GM21528 (cell line): ENCODE data around the gene TERB1.
A peak's percentile ranks its signal among the peaks of the same experiment; 100 is the strongest.

Experiments
- ATAC-seq: cut with Tn5 transposase; IDR thresholded peaks from one replicate; pipeline ENCODE4 v1.9.1; 2021; ENCODE audit warnings: mild to moderate bottlenecking, moderate library complexity; ENCODE audit not compliant: unreplicated experiment, low FRiP score

Gene TERB1

GRCh38 chr16:66751303-66751991 is 49.9 kb downstream of the TERB1 start, which contains the start of gene DYNC1LI2:
Gene DYNC1LI2, minus strand, starts transcription at chr16:66751609. Its CDS starts 18 bp downstream, at chr16:66751591.
- ATAC-seq = peak; percentile 88

GRCh38 chr16:66751053-66751302 is 50.4 kb downstream of the TERB1 start:
- ATAC-seq = no peak

GRCh38 chr16:66750279-66751052 is 50.9 kb downstream of the TERB1 start:
- peak; percentile 1 for ATAC-seq

- no peak for ATAC-seq
Observed at GRCh38 chr16:66746682-66747081, 54.7 kb downstream of the TERB1 start.

DNA sequence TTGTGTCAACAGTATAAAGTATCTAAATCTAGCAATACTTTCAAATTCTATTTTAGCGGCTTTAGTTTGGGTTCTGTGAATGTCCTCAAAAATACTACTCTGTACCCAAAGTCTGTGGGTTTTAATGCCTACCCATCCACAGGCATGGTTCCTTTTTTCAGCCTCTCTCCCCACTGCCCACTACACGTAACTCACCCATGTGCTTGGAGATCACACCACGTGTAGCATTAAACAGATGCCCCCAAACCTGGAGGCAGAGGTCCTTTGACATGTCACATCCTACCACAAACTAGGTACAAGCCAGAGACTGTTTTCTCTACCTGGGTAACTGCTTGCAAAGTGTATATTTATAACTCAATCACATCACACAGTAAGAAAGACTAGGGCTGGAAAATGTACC is 55.3 kb downstream of the TERB1 start:
- no peak for ATAC-seq

GRCh38 chr16:66741950-66742808 is 59.2 kb downstream of the TERB1 start:
- ATAC-seq = no peak

DNA sequence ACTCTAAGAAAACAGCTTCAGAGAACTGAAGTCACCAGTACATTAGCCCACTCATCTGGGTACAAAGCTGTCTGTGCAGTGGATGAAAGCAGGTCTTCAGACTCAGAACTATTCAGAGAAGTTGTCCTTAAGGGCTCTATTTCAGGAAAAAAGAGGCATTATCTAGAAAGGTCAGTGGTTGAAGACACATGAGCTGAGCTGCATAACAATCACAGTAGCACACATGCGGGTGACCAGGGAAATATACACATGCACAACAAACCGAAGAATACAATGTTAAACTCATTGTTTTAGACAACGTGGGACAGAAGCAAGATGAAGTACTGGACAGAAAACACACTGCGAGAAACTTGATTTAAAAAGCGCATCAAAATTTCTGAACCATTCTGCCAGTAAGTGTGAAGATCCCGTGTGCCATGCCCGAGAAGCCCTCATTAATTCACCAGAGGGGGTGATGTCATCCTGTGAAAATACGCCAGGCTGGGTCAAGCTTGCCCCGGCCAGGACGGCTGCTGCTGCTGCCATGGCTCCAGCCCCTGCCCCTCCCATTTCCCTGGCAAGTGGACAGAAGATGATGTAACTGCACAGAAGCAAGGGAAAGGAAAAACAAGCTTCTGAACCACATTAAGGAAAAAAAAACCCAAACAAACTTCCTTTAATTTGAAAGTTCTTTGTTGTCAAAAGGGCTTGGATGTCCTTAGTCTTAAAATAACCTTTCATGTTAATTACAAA is 60.0 kb downstream of the TERB1 start:
- ATAC-seq = no peak

DNA sequence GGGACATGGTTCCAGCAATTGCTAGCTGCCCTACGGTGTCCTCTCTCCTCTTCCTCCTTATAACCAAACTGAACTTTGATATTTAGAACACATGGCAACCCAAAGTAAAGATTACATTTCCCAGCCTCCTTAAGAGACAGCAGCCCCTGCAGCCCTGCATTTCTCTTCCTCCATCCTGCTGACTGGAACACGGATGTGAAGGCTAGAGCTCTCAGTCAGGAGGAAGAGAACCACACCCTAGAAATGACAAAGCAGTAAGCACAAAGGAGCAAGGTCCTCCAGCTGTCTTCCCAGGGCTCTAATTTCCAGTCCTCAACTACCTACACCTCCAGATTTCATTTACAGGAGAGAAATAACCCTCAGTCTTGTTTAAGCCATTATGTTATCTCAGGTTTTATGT is 60.9 kb downstream of the TERB1 start:
- ATAC-seq = no peak

- no peak for ATAC-seq
Observed at GRCh38 chr16:66740010-66740409, 61.4 kb downstream of the TERB1 start.

DNA sequence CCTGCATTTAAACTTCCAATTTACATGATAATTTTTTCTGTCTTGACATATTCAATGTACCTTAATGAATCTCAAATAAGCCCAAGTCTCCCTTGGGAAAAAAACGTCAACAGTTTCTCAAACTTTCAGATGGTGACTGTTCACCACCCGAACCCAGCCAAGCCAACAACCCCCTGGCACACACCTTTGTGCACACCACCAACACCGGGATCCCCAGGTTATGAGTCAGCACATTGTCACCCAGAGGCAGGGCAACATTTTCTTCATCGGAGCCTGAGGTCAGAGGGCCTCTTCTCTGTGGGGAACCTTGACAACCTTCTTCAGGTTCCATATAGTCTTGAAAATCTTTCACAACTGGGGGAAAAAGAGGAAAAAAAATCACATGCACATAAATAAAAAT is 65.5 kb downstream of the TERB1 start:
- no peak for ATAC-seq

DNA sequence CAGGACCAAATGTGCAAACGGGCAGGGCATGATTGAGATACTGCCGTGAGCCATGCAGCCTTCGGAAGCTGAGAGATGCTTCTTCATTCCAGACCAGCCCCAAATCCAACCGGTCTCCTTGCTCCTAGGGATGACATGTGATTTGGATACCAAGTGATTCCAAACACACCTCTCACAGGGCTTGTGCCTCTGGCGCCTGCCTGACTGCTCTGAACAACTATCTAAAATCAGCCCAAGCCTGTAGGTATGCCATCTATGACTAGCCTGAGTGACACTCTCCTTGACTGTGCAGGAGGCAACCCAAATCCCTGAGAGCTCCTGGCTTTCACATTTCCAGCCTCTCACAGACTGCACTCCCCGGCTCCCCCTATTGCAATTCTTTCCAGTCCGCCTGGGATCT is 70.3 kb downstream of the TERB1 start:
- ATAC-seq = no peak

DNA sequence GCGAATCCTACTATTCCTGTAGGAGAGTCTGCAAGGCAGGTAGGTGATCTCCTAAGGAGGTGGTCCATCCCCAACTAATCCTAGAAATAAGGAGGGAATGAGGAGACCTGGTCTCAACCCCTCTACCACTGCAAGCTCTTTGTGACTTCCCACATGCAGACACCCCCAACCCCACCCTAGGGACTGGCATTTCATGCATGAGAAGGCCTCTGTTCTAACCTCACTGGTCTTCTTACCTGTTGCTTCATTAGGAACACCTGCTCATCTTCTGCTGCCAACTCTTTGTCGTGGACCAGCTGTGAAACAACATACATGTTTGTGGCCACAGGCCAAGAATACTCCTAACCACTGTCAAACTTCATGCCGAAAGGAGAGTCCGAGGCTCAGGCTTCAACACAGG is 72.6 kb downstream of the TERB1 start:
- no peak for ATAC-seq

GRCh38 chr16:66728117-66728787 is 73.1 kb downstream of the TERB1 start:
- no peak for ATAC-seq

- ATAC-seq = no peak
Observed at GRCh38 chr16:66720766-66721165, 80.6 kb downstream of the TERB1 start.

DNA sequence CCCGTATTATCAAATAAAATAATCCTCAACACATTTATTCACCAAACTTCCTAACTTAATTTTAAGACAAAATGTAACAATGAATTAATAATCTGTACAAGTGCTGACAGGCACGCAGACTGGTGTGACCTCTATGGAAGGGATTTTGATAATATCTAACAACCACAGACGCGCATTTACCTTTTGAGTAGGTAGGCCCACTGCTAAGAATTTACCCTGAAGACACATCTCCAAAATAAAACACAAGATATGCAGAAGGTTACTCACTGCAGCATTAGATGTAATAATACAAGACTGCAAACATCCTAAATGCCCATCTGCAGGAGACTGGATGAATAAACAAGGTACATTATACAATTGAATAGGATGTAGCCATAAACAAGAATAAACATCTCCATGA is 82.1 kb downstream of the TERB1 start:
- no peak for ATAC-seq

- ATAC-seq = no peak
Observed at GRCh38 chr16:66717776-66718175, 83.6 kb downstream of the TERB1 start.

- no peak for ATAC-seq
Observed at GRCh38 chr16:66717112-66717675, 84.2 kb downstream of the TERB1 start.

DNA sequence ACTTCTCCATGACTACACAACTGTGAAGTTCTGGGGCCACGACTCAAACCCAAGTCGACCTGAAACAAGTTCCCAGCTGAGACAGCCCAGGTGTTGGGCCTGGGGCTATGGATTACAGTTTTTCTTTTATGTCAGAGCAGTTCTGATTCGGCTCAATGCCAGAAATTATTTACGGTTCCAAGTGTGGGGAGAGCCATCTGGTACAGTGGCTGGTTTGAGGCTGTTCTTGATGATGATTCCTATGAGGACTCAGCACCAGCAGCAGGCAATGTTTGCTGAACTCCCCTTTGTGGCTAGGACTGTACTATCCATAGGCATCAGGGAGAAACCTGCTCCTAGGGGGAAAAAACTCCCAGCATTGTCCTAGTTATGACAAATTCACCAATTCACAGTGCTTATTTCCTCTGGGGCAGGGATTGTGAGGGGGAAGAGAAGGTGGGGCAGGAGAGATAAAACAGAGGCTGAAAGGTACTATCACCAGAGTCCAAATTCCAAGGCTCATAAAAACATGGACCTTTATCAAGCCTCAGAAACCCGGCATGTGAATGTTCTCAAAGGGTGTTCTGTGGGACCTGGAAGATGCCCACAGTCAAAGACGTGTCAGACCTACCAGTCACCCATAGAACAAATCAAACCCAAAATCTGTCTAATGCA is 86.6 kb downstream of the TERB1 start:
- ATAC-seq = no peak

DNA sequence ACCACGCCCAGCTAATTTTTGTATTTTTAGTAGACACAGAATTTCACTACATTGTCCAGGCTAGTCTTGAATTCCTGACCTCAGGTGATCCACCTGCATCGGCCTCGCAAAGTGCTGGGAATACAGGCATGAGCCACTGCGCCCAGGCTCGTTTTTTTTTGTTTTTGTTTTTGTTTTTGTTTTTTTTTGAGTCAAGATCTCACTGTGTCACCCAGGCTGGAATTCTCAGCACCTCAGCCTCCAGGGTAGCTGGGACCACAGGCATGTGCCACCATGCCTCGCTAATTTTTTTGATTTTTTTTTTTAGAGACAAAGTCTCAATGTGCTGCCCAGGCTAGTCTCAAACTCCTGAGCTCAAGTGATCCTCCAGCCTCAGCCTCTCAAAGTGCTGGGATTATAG is 87.3 kb downstream of the TERB1 start:
- ATAC-seq = no peak
